Upper lobe of left lung (tissue), 4 donors: ENCODE data around the gene GLP1R.

Source experiments
- CTCF ChIP-seq, 6 experiments: fragments of 450-650 bp in 4 of 6; fragments of 200-600 bp in 2 of 6; sonication (generic) in 2 of 6; IDR thresholded peaks; one replicate each; pipeline ENCODE4 v1.5.1; 2016 to 2019; ENCODE audit warnings: antibody characterized with exemption in 6 of 6
- EP300 ChIP-seq, 4 donors: sonication (generic); formaldehyde crosslinking; IDR thresholded peaks; one replicate each; pipeline ENCODE4 v1.5.1; 2017; ENCODE audit warnings: antibody characterized with exemption in 4 of 4, control low read depth in 2 of 4
- POLR2A ChIP-seq, 4 donors: fragments of 450-650 bp; IDR thresholded peaks; one replicate each; pipeline ENCODE4 v1.5.1; 2016 to 2017; ENCODE audit warnings: antibody characterized with exemption in 4 of 4, mild to moderate bottlenecking in 2 of 4
- POLR2AphosphoS5 ChIP-seq, 2 donors: sonication (generic); formaldehyde crosslinking; IDR thresholded peaks; one replicate each; pipeline ENCODE4 v1.5.1; 2017; ENCODE audit warnings: antibody characterized with exemption in 2 of 2

GRCh38 chr6:39114388-39114703 lies 65.8 kb downstream of the GLP1R start:
- TF ChIP-seq CTCF (IDR thresholded peaks at IDR 0.05) (no peak), POLR2A (IDR thresholded peaks at IDR 0.05) (no peak), POLR2AphosphoS5 (IDR thresholded peaks at IDR 0.05) (no peak), EP300 (IDR thresholded peaks at IDR 0.05) (no peak)
